Esophagus mucosa (tissue), 1 donor: ENCODE measurements around the gene SNCB. TPM values are rescaled to one million over a fixed set of nuclear protein-coding genes. Genes with fewer than 3 reads are reported as not detected.
"Not testable (repeated sequence)": the region's sequence is repeated elsewhere in the genome, so short reads cannot be mapped to it uniquely, and the experiment has no call there.

Experiments used
- ATAC-seq: fragments of 200-7000 bp; cut with Tn5 transposase; one replicate; pipeline ENCODE4 v1.9.1; 2020
- total RNA-seq: library from RNA; stranded (reverse); gene quantifications from one replicate; pipeline ENCODE4 v1.2.4, GENCODE V29; 2023
- donor health status: DM: yes; HTN: yes; CAD: no.

Gene SNCB
- total RNA-seq, 1 donor from 2014 or later: not detected

DNA sequence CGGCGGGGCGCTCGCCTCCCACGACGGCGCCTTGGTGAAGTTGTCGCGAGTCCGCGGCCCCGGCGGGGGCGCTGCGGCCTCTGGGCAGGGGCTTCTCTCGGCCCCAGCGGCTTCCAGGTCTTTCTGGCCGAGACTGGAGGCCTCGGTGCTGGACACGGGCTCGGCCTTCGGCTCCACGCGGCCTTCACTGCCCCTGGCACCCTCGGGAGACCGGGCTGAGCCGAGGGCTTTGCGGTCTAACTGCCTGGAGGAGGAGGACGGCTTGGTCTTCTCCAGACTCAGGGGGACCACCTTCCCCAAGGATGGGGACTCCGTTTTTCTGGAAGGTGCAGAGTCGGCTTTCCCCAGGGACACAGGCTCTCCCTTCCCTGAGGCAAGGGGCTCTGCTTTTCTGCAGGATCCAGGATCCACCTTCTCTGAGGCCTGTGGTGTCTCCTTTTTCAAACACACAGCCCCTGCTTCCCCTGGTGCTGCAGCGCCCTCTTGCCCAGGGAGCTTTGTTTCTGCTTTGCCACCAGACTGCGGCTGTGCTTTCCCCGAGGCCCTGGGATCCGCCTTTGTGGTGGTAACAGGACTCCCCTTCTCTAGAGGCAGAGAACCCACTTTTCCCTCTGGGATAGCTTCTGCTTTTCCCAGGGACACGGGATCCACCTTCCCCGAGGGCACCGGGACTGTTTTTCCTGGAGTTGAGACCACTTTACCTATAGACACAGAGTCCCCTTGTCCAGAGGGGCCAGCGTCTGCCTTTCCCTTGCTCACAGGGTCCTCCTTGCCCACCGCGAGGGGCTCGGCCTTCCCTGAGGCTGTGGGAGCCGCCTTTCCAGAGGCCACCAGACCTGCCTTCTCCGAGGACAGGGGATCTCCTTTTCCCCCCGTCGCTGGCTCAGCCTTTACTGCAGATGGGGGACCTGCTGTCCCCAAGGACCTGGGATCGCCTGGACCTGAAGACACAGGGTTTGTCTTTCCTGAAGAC, 32.6 kb downstream of the SNCB start:
- no peak for ATAC-seq

- ATAC-seq: peak; percentile 66
Measured at GRCh38 chr5:176596689-176597416, 33.5 kb downstream of the SNCB start.

- ATAC-seq: peak; percentile 7
Measured at GRCh38 chr5:176596069-176596644, 34.2 kb downstream of the SNCB start.

DNA sequence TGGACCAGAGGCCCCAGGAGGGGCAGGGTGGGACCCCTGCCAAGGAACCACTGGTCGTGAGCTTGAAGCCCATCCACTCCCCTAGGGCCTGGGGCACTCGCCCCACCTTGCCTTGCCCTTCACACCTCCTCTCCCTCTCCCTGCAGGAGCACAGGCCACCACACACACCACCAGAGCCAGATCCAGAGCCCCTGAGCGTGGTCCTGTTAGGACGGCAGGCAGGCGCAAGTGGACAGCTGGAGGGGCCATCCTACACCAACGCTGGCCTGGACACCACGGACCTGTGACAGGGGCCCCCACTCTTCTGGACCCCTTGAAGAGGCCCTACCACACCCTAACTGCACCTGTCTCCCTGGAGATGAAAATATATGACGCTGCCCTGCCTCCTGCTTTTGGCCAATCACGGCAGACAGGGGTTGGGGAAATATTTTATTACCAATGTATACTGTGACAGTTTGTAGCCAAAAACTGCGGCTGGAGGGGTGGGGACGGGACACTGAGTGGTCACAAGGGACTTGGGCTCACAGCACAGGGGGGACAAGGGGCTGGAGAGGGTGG, 34.9 kb downstream of the SNCB start:
- no peak for ATAC-seq

GRCh38 chr5:176594554-176594953, 35.8 kb downstream of the SNCB start:
- no peak for ATAC-seq

DNA sequence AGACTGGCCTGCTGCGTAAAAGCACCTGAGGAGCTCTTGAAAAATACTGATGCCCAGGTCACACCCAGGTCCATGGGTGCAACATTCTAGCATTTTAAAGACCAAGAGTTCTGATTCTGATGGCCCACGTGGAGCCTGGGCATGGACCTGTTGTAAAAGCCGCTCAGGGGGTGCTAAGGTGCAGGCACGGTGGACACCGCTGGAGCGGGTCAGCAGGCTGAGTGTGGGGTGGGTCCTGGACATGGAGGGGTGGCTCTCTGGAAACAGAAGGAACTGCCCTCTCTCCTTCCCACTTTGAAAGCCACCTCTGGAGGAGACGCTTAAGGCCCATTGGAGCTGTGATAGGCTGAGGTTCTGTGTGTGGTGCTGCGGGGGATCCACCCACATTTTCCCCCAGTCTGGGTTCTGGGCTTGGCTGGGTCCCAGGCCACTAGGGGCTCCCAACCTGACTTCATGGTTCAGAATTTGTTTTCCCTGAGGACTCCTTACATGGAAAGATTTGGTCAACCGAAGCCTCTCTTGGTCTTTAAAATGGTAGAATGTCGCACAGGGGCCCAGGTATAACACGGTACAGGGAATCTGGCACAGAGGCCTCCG, 37.0 kb downstream of the SNCB start:
- no peak for ATAC-seq

GRCh38 chr5:176592573-176592972, 37.8 kb downstream of the SNCB start:
- ATAC-seq: no peak

- not testable (repeated sequence) for ATAC-seq
Measured at GRCh38 chr5:176591667-176592066, 38.7 kb downstream of the SNCB start.

DNA sequence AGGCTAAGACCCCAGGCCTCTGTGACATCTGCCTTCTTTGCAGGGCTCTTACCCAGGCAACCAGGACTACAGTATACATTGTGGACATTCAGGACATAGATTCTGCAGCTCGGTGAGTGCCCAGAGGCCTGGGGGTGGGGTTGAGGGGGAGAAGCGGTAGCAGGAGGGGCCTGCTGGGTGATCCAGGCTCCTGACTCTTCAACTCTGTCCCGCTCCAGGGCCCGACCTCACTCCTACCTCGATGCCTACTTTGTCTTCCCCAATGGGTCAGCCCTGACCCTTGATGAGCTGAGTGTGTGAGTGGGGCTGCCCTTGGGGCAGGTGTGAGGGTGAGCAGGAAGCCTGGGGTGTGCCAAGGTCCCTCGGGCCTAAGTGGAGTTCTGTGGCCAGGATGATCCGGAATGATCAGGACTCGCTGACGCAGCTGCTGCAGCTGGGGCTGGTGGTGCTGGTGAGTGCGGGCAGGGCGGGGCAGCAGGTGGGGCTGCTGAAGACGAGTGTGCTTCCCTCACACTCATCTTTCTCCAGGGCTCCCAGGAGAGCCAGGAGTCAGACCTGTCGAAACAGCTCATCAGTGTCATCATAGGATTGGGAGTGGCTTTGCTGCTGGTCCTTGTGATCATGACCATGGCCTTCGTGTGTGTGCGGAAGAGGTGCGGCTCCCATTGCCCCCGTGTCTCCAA, 40.2 kb downstream of the SNCB start:
- ATAC-seq: peak; percentile 65

GRCh38 chr5:176589039-176589769, 41.1 kb downstream of the SNCB start:
- no peak for ATAC-seq

DNA sequence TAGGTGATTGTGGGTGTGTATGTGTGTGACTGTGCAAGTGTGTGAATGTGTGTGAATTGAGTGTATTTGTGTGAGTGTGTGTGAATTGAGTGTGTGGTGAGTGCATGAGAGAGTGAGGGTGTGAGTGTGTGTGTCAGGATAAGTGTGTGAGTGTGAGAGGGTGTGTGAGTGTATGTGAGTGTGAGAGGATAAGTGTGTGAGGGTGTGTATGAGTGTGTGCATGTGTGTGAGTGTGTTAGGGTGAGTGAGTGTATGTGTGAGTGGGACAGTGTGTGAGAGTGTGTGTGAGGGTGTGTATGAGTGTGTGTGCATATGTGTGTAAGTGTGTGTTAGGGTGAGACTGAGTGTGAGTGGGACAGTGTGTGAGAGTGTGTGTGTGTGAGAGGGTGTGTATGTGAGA, 42.0 kb downstream of the SNCB start:
- ATAC-seq: no peak

GRCh38 chr5:176587398-176587797, 42.9 kb downstream of the SNCB start:
- ATAC-seq: no peak

DNA sequence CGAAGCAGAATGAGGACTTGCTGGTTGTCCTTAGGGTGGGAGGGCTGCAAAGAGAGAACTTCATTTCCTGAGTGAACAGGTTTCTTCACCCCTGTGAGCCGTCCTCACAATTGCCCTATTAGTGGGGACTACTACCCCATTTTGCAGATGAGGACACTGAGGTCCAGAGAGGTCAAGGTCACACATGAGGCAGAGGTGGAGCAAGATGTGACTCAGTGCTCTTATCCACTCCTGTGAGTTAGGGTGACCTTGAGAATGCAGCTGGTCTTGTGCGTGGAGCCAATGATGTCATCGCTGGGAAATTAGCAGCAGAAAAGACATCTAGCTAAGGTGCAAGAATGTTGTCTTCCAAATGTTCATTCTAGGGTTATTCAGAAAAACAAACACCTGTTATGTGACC, 47.3 kb downstream of the SNCB start:
- ATAC-seq: no peak

DNA sequence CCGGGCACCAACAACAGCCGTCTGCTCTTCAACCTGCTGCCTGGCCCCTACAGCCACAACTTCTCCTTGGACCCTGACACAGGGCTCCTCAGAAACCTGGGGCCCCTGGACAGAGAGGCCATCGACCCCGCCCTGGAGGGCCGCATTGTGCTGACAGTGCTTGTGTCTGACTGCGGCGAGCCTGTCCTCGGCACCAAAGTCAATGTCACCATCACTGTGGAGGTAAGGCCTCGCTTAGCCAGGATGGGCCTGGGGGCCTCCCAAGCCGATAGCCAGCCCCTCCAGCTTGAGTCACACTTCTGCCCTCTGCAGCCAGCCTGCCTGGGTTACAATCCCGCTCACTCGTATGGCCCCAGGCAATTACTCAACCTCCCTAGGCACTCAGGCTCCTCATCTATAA, 49.0 kb downstream of the SNCB start:
- ATAC-seq: no peak

DNA sequence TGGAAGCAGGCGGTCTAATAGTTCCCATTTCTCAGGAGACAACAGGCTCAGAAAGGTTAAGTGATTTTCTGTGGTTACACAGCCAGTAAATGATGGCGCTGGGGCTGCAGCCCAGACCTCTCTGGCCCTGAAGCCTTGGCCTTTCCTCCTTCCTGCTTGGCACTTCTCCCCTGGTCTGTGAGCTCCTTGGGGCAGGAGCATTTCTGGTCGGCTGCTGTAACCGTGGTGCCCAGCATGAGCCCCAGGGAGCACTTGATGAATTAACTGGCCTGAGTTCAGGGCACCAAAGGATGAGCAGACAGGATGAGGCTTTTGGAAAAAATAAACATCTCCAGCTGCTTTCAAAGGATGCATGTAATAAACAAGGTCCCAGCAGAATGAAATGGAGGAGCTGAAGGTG, 51.0 kb downstream of the SNCB start:
- no peak for ATAC-seq

- peak; percentile 85 for ATAC-seq
Measured at GRCh38 chr5:176578391-176578808, 51.9 kb downstream of the SNCB start.

GRCh38 chr5:176577312-176578176, 52.8 kb downstream of the SNCB start:
- ATAC-seq: no peak

DNA sequence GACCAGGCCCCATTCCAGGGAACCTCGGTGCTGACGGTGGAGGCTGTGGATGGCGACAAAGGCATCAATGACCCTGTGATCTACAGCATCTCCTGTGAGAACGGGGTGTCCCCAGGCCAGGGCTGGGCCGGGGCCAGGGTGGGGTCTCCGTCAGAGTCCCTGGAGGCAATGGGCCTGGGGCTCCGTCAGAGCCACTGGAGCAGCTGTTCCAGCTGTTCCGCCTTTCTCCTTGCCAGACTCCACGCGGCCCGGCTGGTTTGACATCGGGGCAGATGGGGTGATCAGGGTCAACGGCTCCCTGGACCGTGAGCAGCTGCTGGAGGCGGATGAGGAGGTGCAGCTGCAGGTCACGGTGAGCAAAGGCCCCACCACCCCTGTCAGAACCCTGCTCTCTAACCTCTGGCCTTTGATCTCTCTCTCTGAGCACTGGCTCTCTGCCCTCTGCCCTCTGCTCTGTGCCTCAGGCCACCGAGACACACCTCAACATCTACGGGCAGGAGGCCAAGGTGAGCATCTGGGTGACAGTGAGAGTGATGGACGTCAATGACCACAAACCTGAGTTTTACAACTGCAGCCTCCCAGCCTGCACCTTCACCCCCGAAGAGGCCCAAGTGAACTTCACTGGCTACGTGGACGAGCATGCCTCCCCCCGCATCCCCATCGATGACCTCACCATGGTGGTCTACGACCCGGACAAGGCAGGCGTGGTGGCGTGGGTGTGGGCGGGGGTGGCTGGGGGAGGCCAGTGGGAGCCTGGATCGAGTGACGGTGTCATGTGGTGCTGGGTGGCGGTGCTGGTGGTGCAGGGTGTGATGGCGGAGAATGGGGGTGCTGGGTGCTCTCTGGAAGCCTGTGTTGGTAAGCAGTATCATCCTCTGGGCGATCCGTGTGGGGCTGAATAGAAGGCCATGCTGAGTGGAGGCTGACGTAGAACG, 54.6 kb downstream of the SNCB start:
- no peak for ATAC-seq

- no peak for ATAC-seq
Measured at GRCh38 chr5:176575066-176575465, 55.3 kb downstream of the SNCB start.
